Osteoblast (primary cell): Measurements from ENCODE around the gene NAA35. TPM values are rescaled to one million over a fixed set of nuclear protein-coding genes. Genes with fewer than 3 reads are reported as not detected.
"Not testable (repeated sequence)": the region's sequence is repeated elsewhere in the genome, so short reads cannot be mapped to it uniquely, and the experiment has no call there.

Experiments
- DNase-seq: peaks from one replicate; pipeline ENCODE4 v3.0.0; 2011; ENCODE audit warnings: low spot score, mixed read lengths; ENCODE audit not compliant: insufficient read length; ENCODE audit errors: missing footprints
- H2AFZ ChIP-seq: 2 replicates; pipeline ENCODE4 v1.6.0; 2011; ENCODE audit warnings: mild to moderate bottlenecking, low read length
- H3K27ac ChIP-seq: 2 replicates; pipeline ENCODE4 v1.5.1; 2011; ENCODE audit warnings: mild to moderate bottlenecking, low read depth, low read length, moderate library complexity
- H3K27me3 ChIP-seq: 2 replicates; pipeline ENCODE4 v1.6.0; 2012; ENCODE audit warnings: mild to moderate bottlenecking, control low read depth, inconsistent platforms, low read length, moderate library complexity; ENCODE audit not compliant: insufficient read depth
- H3K36me3 ChIP-seq: 2 replicates; pipeline ENCODE4 v1.5.1; 2011; ENCODE audit warnings: mild to moderate bottlenecking, low read length, control low read depth, moderate library complexity; ENCODE audit not compliant: insufficient read depth
- H3K4me1 ChIP-seq: 2 replicates; pipeline ENCODE4 v1.5.1; 2011; ENCODE audit warnings: mild to moderate bottlenecking, low read length, control low read depth, moderate library complexity; ENCODE audit not compliant: insufficient read depth
- H3K4me2 ChIP-seq: 2 replicates; pipeline ENCODE4 v1.6.0; 2011; ENCODE audit warnings: mild to moderate bottlenecking, low read length; ENCODE audit not compliant: insufficient read depth
- H3K4me3 ChIP-seq: fragments of 200-600 bp; sonication (generic); 3 replicates; pipeline ENCODE4 v1.5.1; 2012; ENCODE audit warnings: mild to moderate bottlenecking, low read length, inconsistent platforms; ENCODE audit not compliant: insufficient read depth
- H3K79me2 ChIP-seq: 2 replicates; pipeline ENCODE4 v1.6.0; 2012; ENCODE audit warnings: mild to moderate bottlenecking, low read length, control low read depth, inconsistent platforms; ENCODE audit not compliant: insufficient read depth
- H3K9me3 ChIP-seq: 2 replicates; pipeline ENCODE4 v1.5.1; 2011; ENCODE audit warnings: low read depth, low read length, control low read depth
- H4K20me1 ChIP-seq: 2 replicates; pipeline ENCODE4 v1.6.0; 2012; ENCODE audit warnings: mild to moderate bottlenecking, low read length, control low read depth; ENCODE audit not compliant: insufficient read depth
- total RNA-seq: library from RNA; depleted of rRNA; stranded (reverse); fragments of >200 nt; gene quantifications from 2 replicates; pipeline ENCODE4 v1.2.3, GENCODE V29; 2012
- TF ChIP-seq, protein P1 (sequence below): IDR thresholded peaks from 2 replicates; pipeline ENCODE4 v1.5.1; 2011; ENCODE audit warnings: mild to moderate bottlenecking, low read depth, low read length, moderate library complexity; ENCODE audit errors: extremely low read depth

NAA35 gene
- total RNA-seq, 1 donor, result 23.5 TPM

DNA sequence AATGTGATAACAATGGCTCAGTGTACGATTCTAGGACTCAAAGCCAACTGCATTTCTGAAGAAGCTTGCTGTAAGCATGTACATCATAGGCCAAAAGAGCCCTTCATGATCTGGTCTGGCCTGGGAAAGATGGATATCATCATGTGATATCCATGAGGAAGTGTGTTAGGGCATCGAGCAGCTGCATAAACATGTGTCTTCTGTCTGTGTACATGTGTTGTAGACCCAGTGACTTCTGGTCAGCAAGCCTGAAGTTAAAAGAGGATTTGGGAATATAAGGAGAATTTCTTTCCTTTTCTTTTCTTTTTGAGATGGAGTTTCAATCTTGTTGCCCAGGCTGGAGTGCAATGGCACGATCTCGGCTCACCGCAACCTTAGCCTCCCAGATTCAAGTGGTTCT is 15.5 kb upstream of the NAA35 start:
- no peak overlapping the region for H3K4me2 ChIP-seq
- no peak overlapping the region for H2AFZ ChIP-seq
- TF ChIP-seq, protein P1, sequence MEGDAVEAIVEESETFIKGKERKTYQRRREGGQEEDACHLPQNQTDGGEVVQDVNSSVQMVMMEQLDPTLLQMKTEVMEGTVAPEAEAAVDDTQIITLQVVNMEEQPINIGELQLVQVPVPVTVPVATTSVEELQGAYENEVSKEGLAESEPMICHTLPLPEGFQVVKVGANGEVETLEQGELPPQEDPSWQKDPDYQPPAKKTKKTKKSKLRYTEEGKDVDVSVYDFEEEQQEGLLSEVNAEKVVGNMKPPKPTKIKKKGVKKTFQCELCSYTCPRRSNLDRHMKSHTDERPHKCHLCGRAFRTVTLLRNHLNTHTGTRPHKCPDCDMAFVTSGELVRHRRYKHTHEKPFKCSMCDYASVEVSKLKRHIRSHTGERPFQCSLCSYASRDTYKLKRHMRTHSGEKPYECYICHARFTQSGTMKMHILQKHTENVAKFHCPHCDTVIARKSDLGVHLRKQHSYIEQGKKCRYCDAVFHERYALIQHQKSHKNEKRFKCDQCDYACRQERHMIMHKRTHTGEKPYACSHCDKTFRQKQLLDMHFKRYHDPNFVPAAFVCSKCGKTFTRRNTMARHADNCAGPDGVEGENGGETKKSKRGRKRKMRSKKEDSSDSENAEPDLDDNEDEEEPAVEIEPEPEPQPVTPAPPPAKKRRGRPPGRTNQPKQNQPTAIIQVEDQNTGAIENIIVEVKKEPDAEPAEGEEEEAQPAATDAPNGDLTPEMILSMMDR, result no peak
- H3K36me3 ChIP-seq, result no peaks in the 10 kb centered on the region
- no peak for DNase-seq
- no peaks in the 10 kb centered on the region for H3K79me2 ChIP-seq
- no peak overlapping the region for H3K27ac ChIP-seq
- no peaks in the 10 kb centered on the region for H3K9me3 ChIP-seq
- H3K27me3 ChIP-seq, result no peaks in the 10 kb centered on the region
- H3K4me3 ChIP-seq, result no peak overlapping the region
- H3K4me1 ChIP-seq, result no peaks in the 10 kb centered on the region
- no peaks in the 10 kb centered on the region for H4K20me1 ChIP-seq

DNA sequence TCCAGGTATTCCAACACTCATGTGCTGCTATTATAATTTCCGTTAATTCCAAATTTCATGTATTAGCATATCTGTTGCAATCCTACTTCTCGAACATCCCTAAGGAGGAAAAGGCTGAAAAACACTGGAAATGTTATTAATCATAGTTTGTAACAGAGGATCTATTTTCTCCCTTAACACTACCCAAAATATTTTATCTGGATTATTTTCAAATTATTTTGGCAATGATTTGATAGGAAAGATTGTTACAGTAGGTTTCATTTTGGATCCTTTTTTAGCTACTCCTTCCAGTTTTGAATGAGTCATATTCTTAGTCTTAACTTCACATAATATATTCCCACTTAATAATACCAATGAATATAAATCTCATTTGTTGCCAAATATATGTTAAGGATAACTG is 13.9 kb upstream of the NAA35 start:
- Histone ChIP-seq H3K79me2 (no peaks in the 10 kb centered on the region), H4K20me1 (no peaks in the 10 kb centered on the region), H3K9me3 (no peaks in the 10 kb centered on the region), H2AFZ (no peak overlapping the region), H3K27ac (no peak overlapping the region), H3K4me2 (no peak overlapping the region), H3K4me3 (no peak overlapping the region), H3K36me3 (no peaks in the 10 kb centered on the region), H3K4me1 (no peaks in the 10 kb centered on the region), H3K27me3 (no peaks in the 10 kb centered on the region)
- DNase-seq, result no peak
- TF ChIP-seq, protein P1, result no peak

DNA sequence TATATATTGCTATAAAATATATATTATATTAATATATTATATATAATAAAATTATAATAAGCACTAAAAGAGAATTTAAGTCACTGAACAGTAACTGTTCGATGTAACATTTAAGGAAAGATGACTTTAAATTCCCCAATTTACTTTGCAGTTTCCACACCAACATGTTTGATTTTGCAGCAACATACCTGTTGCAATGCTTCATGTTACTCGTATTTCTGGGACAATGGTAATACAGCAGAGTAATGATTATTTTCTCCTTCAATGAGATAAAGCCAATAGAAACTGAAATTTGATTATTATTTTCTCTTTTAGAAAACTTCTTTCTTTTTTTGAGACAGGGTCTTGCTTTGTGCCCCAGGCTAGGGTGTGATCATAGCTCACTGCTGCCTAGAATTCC is 9.5 kb upstream of the NAA35 start:
- Histone ChIP-seq H3K9me3 (no peaks in the 10 kb centered on the region), H3K27me3 (no peaks in the 10 kb centered on the region), H4K20me1 (no peaks in the 10 kb centered on the region), H2AFZ (no peak overlapping the region), H3K4me3 (no peak overlapping the region), H3K79me2 (no peaks in the 10 kb centered on the region), H3K4me2 (no peak overlapping the region), H3K36me3 (no peaks in the 10 kb centered on the region), H3K4me1 (no peaks in the 10 kb centered on the region), H3K27ac (no peak overlapping the region)
- TF ChIP-seq, protein P1, result no peak
- DNase-seq, result no peak

DNA sequence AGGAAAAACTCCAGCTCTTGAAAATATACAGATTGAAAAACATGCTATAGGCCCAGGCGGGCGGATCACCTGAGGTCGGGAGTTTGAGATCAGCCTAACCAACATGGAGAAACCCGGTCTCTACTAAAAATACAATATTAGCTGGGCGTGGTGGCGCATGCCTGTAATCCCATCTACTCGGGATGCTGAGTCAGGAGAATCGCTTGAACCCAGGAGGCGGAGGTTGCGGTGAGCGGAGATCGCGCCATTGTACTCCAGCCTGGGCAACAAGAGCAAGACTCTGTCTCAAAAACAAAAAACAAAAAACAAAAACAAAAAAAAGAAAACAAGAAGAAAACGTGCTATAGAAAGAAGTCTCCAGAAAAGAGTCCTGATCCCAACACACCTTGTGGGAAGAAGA is 5.0 kb upstream of the NAA35 start:
- not testable (repeated sequence) for H3K27ac ChIP-seq, H3K36me3 ChIP-seq, H4K20me1 ChIP-seq, H3K4me3 ChIP-seq, H3K27me3 ChIP-seq, H2AFZ ChIP-seq, H3K9me3 ChIP-seq, H3K79me2 ChIP-seq, H3K4me1 ChIP-seq, DNase-seq, H3K4me2 ChIP-seq
